Retinal pigment epithelial cell (primary cell): Measurements from ENCODE around the gene PHLDB2.

Experiments used
- DNase-seq: peaks from one replicate; pipeline ENCODE4 v3.0.0-alpha.2; 2010; ENCODE audit warnings: low read depth
- H3K4me3 ChIP-seq: 2 replicates; pipeline ENCODE4 v1.5.1; 2011; ENCODE audit warnings: mild to moderate bottlenecking, low read length, control low read depth, moderate library complexity
- CTCF ChIP-seq: conservative IDR thresholded peaks from 2 replicates; pipeline ENCODE4 v1.5.1; 2011; ENCODE audit warnings: low read depth, low read length, control low read depth, inconsistent platforms

PHLDB2 gene

GRCh38 chr3:111874177-111874820 lies 15.2 kb downstream of the PHLDB2 start:
- DNase-seq, result no peak
- TF ChIP-seq CTCF, result no peak
- no peak overlapping the region for H3K4me3 ChIP-seq

- TF ChIP-seq CTCF, result no peak
- DNase-seq, result no peak
- H3K4me3 ChIP-seq, result no peak overlapping the region
These were observed 22.4 kb downstream of the PHLDB2 start for GRCh38 chr3:111881480-111881879.

- no peak for DNase-seq
- H3K4me3 ChIP-seq, result no peak overlapping the region
- TF ChIP-seq CTCF, result no peak
These were observed 23.1 kb downstream of the PHLDB2 start for GRCh38 chr3:111882194-111882593.

GRCh38 chr3:111882799-111883198 lies 23.7 kb downstream of the PHLDB2 start:
- TF ChIP-seq CTCF, result no peak
- no peak for DNase-seq
- H3K4me3 ChIP-seq, result no peak overlapping the region

GRCh38 chr3:111884411-111885018 lies 25.4 kb downstream of the PHLDB2 start:
- H3K4me3 ChIP-seq, result no peak overlapping the region
- TF ChIP-seq CTCF, result no peak
- DNase-seq, result no peak

GRCh38 chr3:111885578-111885977 lies 26.5 kb downstream of the PHLDB2 start:
- H3K4me3 ChIP-seq, result no peak overlapping the region
- DNase-seq, result no peak
- TF ChIP-seq CTCF, result no peak

GRCh38 chr3:111890051-111890580 lies 31.1 kb downstream of the PHLDB2 start:
- TF ChIP-seq CTCF, result no peak
- no peak for DNase-seq
- no peak overlapping the region for H3K4me3 ChIP-seq
